Activated T-helper 17 cell treated with anti-CD3 and anti-CD28 coated beads, Interleukin-2, amount 50 U/mL, for 72 hours (primary cell): ENCODE results near the gene SLC6A6. TPM values are rescaled to one million over a fixed set of nuclear protein-coding genes. Genes with fewer than 3 reads are reported as not detected.
A peak's percentile ranks its signal among the peaks of the same experiment; 100 is the strongest.

Experiments used
- ATAC-seq: fragments of 150-1000 bp; cut with Tn5 transposase; replicated peaks from 2 replicates; pipeline ENCODE4 v1.10.0; 2021; ENCODE audit warnings: mild to moderate bottlenecking, moderate library complexity
- H3K27ac Mint-ChIP-seq: one replicate; pipeline ENCODE4 v1.8.0; 2022; ENCODE audit warnings: mixed read lengths
- H3K27me3 Mint-ChIP-seq: one replicate; pipeline ENCODE4 v1.8.0; 2022; ENCODE audit warnings: mixed read lengths
- H3K36me3 Mint-ChIP-seq: one replicate; pipeline ENCODE4 v1.8.0; 2022; ENCODE audit warnings: low read depth, mild to moderate bottlenecking, mixed read lengths
- H3K4me1 Mint-ChIP-seq: one replicate; pipeline ENCODE4 v1.8.0; 2022; ENCODE audit warnings: mixed read lengths
- H3K4me3 Mint-ChIP-seq: one replicate; pipeline ENCODE4 v1.8.0; 2022; ENCODE audit warnings: mild to moderate bottlenecking, mixed read lengths
- H3K9me3 Mint-ChIP-seq: one replicate; pipeline ENCODE4 v1.8.0; 2022; ENCODE audit warnings: mixed read lengths
- total RNA-seq, 2 donors: library from RNA; stranded (reverse); gene quantifications; one replicate each; pipeline ENCODE4 v1.2.3, GENCODE V29; 2022

Gene SLC6A6
- total RNA-seq, 2 donors from 2014 or later: 80.1 to 219 TPM

- peaks cover 87% of the 10 kb centered on the region for H3K36me3 Mint-ChIP-seq
- H3K9me3 Mint-ChIP-seq: no peaks in the 10 kb centered on the region
- H3K4me1 Mint-ChIP-seq: peaks cover 26% of the 10 kb centered on the region
- H3K4me3 Mint-ChIP-seq: no peak overlapping the region
- no peak for ATAC-seq
- H3K27me3 Mint-ChIP-seq: no peaks in the 10 kb centered on the region
- H3K27ac Mint-ChIP-seq: peak overlapping the region; percentile 52
Measured at GRCh38 chr3:14412831-14413380, 10.5 kb downstream of the SLC6A6 start.

- Mint-ChIP-seq H3K9me3 (no peaks in the 10 kb centered on the region), H3K27me3 (no peaks in the 10 kb centered on the region), H3K36me3 (peaks cover 87% of the 10 kb centered on the region), H3K27ac (no peak overlapping the region), H3K4me3 (no peak overlapping the region), H3K4me1 (peaks cover 25% of the 10 kb centered on the region)
- no peak for ATAC-seq
Measured at GRCh38 chr3:14413381-14414071, 11.1 kb downstream of the SLC6A6 start.

GRCh38 chr3:14414846-14415464 is 12.5 kb downstream of the SLC6A6 start:
- H3K4me3 Mint-ChIP-seq: no peak overlapping the region
- no peaks in the 10 kb centered on the region for H3K9me3 Mint-ChIP-seq
- H3K27ac Mint-ChIP-seq: peak overlapping the region; percentile 22
- ATAC-seq: no peak
- H3K36me3 Mint-ChIP-seq: peaks cover 89% of the 10 kb centered on the region
- no peaks in the 10 kb centered on the region for H3K27me3 Mint-ChIP-seq
- H3K4me1 Mint-ChIP-seq: peaks cover 20% of the 10 kb centered on the region

GRCh38 chr3:14415501-14415900 is 13.1 kb downstream of the SLC6A6 start:
- Mint-ChIP-seq H3K27ac (peak overlapping the region; percentile 22), H3K36me3 (peaks cover 85% of the 10 kb centered on the region), H3K4me1 (peaks cover 15% of the 10 kb centered on the region), H3K4me3 (no peak overlapping the region), H3K27me3 (no peaks in the 10 kb centered on the region), H3K9me3 (no peaks in the 10 kb centered on the region)
- ATAC-seq: no peak

GRCh38 chr3:14416453-14416852 is 14.0 kb downstream of the SLC6A6 start:
- peaks cover 85% of the 10 kb centered on the region for H3K36me3 Mint-ChIP-seq
- H3K4me1 Mint-ChIP-seq: peaks cover 13% of the 10 kb centered on the region
- H3K27ac Mint-ChIP-seq: no peak overlapping the region
- H3K27me3 Mint-ChIP-seq: no peaks in the 10 kb centered on the region
- ATAC-seq: no peak
- no peaks in the 10 kb centered on the region for H3K9me3 Mint-ChIP-seq
- H3K4me3 Mint-ChIP-seq: no peak overlapping the region

GRCh38 chr3:14418296-14419250 is 16.2 kb downstream of the SLC6A6 start:
- H3K4me1 Mint-ChIP-seq: peaks cover 28% of the 10 kb centered on the region
- H3K4me3 Mint-ChIP-seq: no peak overlapping the region
- no peaks in the 10 kb centered on the region for H3K27me3 Mint-ChIP-seq
- peak overlapping the region; percentile 78 for H3K27ac Mint-ChIP-seq
- ATAC-seq: no peak
- H3K36me3 Mint-ChIP-seq: peaks cover 85% of the 10 kb centered on the region
- H3K9me3 Mint-ChIP-seq: no peaks in the 10 kb centered on the region

- Mint-ChIP-seq H3K4me1 (peaks cover 57% of the 10 kb centered on the region), H3K9me3 (no peaks in the 10 kb centered on the region), H3K27ac (peak overlapping the region; percentile 98), H3K27me3 (no peaks in the 10 kb centered on the region), H3K36me3 (peaks cover 74% of the 10 kb centered on the region), H3K4me3 (peak overlapping the region; percentile 81)
- ATAC-seq: no peak
Measured at GRCh38 chr3:14422016-14422963, 19.9 kb downstream of the SLC6A6 start.

GRCh38 chr3:14423197-14423743 is 20.9 kb downstream of the SLC6A6 start:
- Mint-ChIP-seq H3K4me3 (peak overlapping the region; percentile 81), H3K4me1 (peaks cover 67% of the 10 kb centered on the region), H3K27ac (peak overlapping the region; percentile 98), H3K27me3 (no peaks in the 10 kb centered on the region), H3K36me3 (peaks cover 64% of the 10 kb centered on the region), H3K9me3 (no peaks in the 10 kb centered on the region)
- ATAC-seq: peak; percentile 44

- peaks cover 57% of the 10 kb centered on the region for H3K36me3 Mint-ChIP-seq
Measured at GRCh38 chr3:14423963-14424362, 21.6 kb downstream of the SLC6A6 start.

GRCh38 chr3:14424711-14425580 is 22.5 kb downstream of the SLC6A6 start:
- peak overlapping the region; percentile 81 for H3K4me3 Mint-ChIP-seq
- ATAC-seq: peak; percentile 23
- no peaks in the 10 kb centered on the region for H3K9me3 Mint-ChIP-seq
- peaks cover 84% of the 10 kb centered on the region for H3K4me1 Mint-ChIP-seq
- peaks cover 52% of the 10 kb centered on the region for H3K36me3 Mint-ChIP-seq
- H3K27me3 Mint-ChIP-seq: no peaks in the 10 kb centered on the region
- H3K27ac Mint-ChIP-seq: peak overlapping the region; percentile 98

More at GRCh38 chr3:14423963-14424362, 21.6 kb downstream of the SLC6A6 start:
- peak; percentile 38 for ATAC-seq
- peaks cover 74% of the 10 kb centered on the region for H3K4me1 Mint-ChIP-seq
- H3K27ac Mint-ChIP-seq: peak overlapping the region; percentile 98
- no peaks in the 10 kb centered on the region for H3K27me3 Mint-ChIP-seq
- peak overlapping the region; percentile 81 for H3K4me3 Mint-ChIP-seq
- no peaks in the 10 kb centered on the region for H3K9me3 Mint-ChIP-seq

GRCh38 chr3:14425581-14426304 is 23.3 kb downstream of the SLC6A6 start:
- Mint-ChIP-seq H3K27ac (peak overlapping the region; percentile 98), H3K27me3 (no peaks in the 10 kb centered on the region), H3K4me3 (peak overlapping the region; percentile 81), H3K9me3 (no peaks in the 10 kb centered on the region), H3K36me3 (peaks cover 49% of the 10 kb centered on the region), H3K4me1 (peaks cover 88% of the 10 kb centered on the region)
- peak; percentile 61 for ATAC-seq

GRCh38 chr3:14426305-14426620 is 23.9 kb downstream of the SLC6A6 start:
- H3K36me3 Mint-ChIP-seq: peaks cover 44% of the 10 kb centered on the region
- H3K27me3 Mint-ChIP-seq: no peaks in the 10 kb centered on the region

More at GRCh38 chr3:14426305-14426620, 23.9 kb downstream of the SLC6A6 start:
- H3K4me1 Mint-ChIP-seq: peaks cover 90% of the 10 kb centered on the region
- H3K4me3 Mint-ChIP-seq: peak overlapping the region; percentile 81
- H3K9me3 Mint-ChIP-seq: no peaks in the 10 kb centered on the region
- peak overlapping the region; percentile 98 for H3K27ac Mint-ChIP-seq
- no peak for ATAC-seq
